ENCODE measurements around the gene TACC2.
"Not testable (repeated sequence)": the region's sequence is repeated elsewhere in the genome, so short reads cannot be mapped to it uniquely, and the experiment has no call there.

Gene TACC2

DNA sequence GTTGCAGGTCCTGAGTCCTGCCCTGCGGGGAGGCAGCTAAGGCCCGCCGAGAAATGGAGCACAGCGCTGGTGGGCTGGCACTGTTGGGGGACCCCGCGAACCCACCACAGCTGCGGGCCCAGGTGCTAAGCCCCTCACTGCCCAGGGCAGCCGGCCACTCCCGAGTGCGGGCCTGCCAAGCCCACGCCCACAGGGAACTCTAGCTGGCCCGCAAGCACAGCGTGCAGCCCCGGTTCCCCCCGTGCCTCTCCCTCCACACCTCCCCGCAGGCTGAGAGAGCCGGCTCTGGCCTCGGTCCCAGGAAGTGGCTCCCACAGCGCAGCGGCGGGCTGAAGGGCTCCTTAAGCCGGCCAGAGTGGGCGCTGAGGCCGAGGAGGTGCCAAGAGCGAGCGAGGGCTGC lies 10.5 kb upstream of the TACC2 start:
- no peak for DNase-seq (ENCODE audit: extremely low read depth, insufficient read length)
- H3K27me3 ChIP-seq (replicated peaks; ENCODE audit: control insufficient read depth, insufficient read depth, low read length), result no peaks in the 10 kb centered on the region
- TF ChIP-seq, protein P1, sequence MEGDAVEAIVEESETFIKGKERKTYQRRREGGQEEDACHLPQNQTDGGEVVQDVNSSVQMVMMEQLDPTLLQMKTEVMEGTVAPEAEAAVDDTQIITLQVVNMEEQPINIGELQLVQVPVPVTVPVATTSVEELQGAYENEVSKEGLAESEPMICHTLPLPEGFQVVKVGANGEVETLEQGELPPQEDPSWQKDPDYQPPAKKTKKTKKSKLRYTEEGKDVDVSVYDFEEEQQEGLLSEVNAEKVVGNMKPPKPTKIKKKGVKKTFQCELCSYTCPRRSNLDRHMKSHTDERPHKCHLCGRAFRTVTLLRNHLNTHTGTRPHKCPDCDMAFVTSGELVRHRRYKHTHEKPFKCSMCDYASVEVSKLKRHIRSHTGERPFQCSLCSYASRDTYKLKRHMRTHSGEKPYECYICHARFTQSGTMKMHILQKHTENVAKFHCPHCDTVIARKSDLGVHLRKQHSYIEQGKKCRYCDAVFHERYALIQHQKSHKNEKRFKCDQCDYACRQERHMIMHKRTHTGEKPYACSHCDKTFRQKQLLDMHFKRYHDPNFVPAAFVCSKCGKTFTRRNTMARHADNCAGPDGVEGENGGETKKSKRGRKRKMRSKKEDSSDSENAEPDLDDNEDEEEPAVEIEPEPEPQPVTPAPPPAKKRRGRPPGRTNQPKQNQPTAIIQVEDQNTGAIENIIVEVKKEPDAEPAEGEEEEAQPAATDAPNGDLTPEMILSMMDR (IDR thresholded peaks at IDR 0.05; ENCODE audit: insufficient read depth, low read length, poor library complexity, severe bottlenecking), result no peak
- no peak overlapping the region for H3K4me3 ChIP-seq (replicated peaks; ENCODE audit: low read depth, low read length)
- no peaks in the 10 kb centered on the region for H3K36me3 ChIP-seq (ENCODE audit: control insufficient read depth, insufficient read depth, low read length)

DNA sequence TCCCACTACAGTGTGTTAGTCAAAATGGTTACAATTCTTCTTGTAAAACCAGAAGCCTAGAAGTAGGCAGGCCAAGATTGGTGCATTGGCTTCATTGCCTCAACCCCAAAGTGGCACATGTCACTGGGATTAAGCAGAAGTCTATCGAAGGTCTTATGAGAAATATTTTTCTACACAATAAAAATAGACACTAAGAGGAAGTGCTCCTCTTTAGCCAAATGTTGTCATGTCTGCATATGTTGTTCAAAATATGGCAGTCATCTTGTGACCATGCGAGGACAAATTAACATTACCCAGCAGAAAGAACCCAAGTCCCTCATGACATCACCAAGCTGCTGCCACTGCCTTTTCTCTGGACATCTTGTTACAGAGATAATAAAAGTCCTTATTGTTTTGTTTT lies 7.6 kb upstream of the TACC2 start:
- H3K4me3 ChIP-seq (replicated peaks; ENCODE audit: low read depth, low read length), result no peak overlapping the region
- DNase-seq (ENCODE audit: extremely low read depth, insufficient read length), result no peak
- TF ChIP-seq, protein P1 (IDR thresholded peaks at IDR 0.05; ENCODE audit: insufficient read depth, low read length, poor library complexity, severe bottlenecking), result no peak
- H3K36me3 ChIP-seq (ENCODE audit: control insufficient read depth, insufficient read depth, low read length), result no peaks in the 10 kb centered on the region
- H3K27me3 ChIP-seq (replicated peaks; ENCODE audit: control insufficient read depth, insufficient read depth, low read length), result no peaks in the 10 kb centered on the region

DNA sequence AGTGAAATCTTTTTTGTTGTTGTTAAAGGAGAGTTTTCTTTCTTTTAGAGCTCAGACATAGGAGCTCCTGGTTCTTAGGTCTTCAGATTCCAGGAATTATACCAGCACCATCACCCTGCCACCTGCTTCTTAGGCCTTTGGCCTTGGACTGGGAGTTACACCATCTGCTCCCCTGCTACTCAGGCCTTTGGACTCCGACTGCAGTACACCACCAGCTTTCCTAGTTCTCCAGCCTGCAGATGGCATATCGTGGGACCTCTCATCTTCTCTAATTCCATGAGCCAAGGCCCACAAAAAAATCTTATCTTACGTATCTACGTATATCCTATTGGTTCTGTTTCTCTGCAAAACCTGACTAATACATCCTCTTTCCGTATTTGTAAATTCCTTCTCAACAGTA lies 5.1 kb upstream of the TACC2 start:
- TF ChIP-seq, protein P1 (IDR thresholded peaks at IDR 0.05; ENCODE audit: insufficient read depth, low read length, poor library complexity, severe bottlenecking), result no peak
- no peaks in the 10 kb centered on the region for H3K36me3 ChIP-seq (ENCODE audit: control insufficient read depth, insufficient read depth, low read length)
- no peak for DNase-seq (ENCODE audit: extremely low read depth, insufficient read length)
- no peak overlapping the region for H3K4me3 ChIP-seq (replicated peaks; ENCODE audit: low read depth, low read length)
- H3K27me3 ChIP-seq (replicated peaks; ENCODE audit: control insufficient read depth, insufficient read depth, low read length), result no peaks in the 10 kb centered on the region

DNA sequence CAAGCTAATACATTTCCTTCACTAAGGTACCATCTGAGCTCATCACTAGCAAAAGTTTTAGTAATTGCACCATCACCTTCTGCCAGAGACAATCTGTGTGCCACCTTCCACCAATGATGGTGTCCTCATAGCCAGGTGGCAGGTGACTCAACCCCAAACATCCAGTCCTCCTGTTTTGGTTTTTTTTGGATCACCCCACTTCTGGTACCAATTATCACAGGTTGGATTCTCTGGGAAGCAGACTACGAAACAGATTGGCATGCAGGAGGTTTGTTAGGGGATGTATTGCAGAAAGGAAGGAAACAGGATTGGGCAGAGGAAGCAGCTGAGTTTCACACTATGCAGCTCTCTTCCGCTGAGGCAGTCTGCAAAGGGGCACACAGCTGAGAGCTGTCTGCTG lies 4.5 kb upstream of the TACC2 start:
- TF ChIP-seq, protein P1 (IDR thresholded peaks at IDR 0.05; ENCODE audit: insufficient read depth, low read length, poor library complexity, severe bottlenecking), result no peak
- Histone ChIP-seq H3K27me3 (replicated peaks; ENCODE audit: control insufficient read depth, insufficient read depth, low read length) (no peaks in the 10 kb centered on the region), H3K36me3 (ENCODE audit: control insufficient read depth, insufficient read depth, low read length) (no peaks in the 10 kb centered on the region), H3K4me3 (replicated peaks; ENCODE audit: low read depth, low read length) (no peak overlapping the region)
- DNase-seq (ENCODE audit: extremely low read depth, insufficient read length), result no peak

DNA sequence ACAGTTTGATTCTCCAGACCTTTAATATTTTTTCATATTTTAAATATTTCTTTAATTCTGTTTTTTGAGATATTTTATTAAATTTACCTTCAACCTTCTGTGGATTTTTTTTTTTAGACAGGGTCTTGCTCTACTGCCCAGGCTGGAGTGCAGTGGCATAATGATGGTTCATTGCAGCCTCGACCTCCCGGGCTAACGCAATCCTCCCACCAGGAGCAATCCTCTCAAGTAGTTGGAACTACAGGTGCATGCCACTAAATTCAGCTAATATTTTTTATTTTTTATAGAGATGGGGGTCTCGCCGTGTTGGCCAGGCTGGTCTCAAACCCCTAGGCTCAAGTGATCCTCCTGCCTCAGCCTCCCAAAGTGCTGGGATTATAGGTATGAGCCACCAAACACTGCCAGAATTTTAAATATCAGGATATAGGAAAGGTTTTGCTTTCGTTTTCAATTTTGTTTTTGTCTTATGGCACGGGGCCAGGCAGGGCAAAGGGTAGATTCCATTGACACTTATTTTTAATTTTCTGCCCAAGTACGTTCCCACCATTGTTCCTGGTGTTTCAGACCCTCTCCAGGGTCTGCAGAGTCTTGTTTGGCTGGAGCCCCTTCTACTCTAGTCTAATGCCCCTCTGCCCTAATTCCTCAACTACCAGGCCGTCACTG lies 1.2 kb downstream of the TACC2 start:
- H3K27me3 ChIP-seq (replicated peaks; ENCODE audit: control insufficient read depth, insufficient read depth, low read length), result no peaks in the 10 kb centered on the region
- no peaks in the 10 kb centered on the region for H3K36me3 ChIP-seq (ENCODE audit: control insufficient read depth, insufficient read depth, low read length)
- DNase-seq (ENCODE audit: extremely low read depth, insufficient read length), result no peak
- no peak overlapping the region for H3K4me3 ChIP-seq (replicated peaks; ENCODE audit: low read depth, low read length)
- TF ChIP-seq, protein P1 (IDR thresholded peaks at IDR 0.05; ENCODE audit: insufficient read depth, low read length, poor library complexity, severe bottlenecking), result no peak

DNA sequence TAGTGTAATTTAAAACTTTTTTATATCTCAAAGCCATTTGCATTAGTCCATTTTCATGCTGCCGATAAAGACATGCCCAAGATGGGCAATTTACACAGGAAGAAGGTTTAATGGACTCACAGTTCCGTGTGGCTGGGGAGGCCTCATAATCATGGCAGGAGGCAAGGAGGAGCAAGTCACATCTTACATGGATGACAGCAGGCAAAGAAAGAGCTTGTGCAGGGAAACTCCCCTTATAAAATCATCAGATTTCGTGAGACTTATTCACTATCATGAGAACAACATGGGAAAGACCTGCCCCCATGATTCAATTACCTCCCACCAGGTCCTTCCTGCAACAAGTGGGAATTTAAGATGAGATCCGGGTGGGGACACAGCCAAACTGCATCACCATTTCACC lies 2.8 kb downstream of the TACC2 start:
- not testable (repeated sequence) for H3K27me3 ChIP-seq (replicated peaks; ENCODE audit: control insufficient read depth, insufficient read depth, low read length); DNase-seq (ENCODE audit: extremely low read depth, insufficient read length); H3K36me3 ChIP-seq (ENCODE audit: control insufficient read depth, insufficient read depth, low read length); H3K4me3 ChIP-seq (replicated peaks; ENCODE audit: low read depth, low read length)
